ENCODE measurements around the gene KARS1. TPM values are rescaled to one million over a fixed set of nuclear protein-coding genes. Genes with fewer than 3 reads are reported as not detected.
A peak's percentile ranks its signal among the peaks of the same experiment; 100 is the strongest.
"Not testable (repeated sequence)": the region's sequence is repeated elsewhere in the genome, so short reads cannot be mapped to it uniquely, and the experiment has no call there.

KARS1 gene
- total RNA-seq, 1 donor from 2014 or later, result 101 TPM

DNA sequence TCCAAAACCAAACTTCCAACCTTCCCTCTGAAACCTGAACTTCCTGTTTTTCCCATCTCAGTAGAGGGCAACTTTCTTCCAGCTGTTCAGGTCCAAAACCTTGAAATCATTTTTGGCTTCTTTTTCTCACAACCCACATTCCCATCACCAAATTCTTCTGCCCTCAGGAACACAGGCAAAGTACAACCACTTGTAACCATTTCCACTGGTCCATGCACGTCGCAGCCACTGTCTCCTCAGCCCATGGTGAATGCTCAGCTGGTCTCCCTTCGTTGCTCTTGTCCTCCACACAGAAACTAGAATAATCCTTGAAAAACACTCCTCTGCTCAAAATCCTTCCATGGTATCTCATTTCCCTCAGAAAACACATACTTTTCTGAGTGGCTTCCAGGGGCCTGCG is 20.7 kb downstream of the KARS1 start:
- DNase-seq (ENCODE audit: low spot score), result no peak

DNA sequence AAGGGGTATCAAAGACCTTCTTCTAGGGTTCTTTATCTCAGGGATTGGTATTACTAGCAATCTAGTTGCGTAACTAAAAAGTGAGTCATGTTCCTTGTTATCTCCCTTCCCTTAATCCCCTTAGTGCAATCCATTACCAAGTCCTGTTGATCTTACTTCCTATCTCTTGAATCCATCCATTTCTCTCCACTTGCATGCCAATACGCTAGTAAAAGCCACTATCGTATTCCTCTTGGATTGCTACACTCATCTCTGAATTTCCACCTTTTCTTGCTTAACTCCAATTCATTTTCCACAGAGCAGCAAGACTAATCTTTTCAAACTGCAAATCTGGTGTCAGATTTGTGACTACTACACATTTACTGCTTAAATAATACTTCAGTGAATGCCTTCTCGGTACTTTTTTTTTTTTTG is 22.5 kb downstream of the KARS1 start:
- DNase-seq (ENCODE audit: low spot score), result no peak

DNA sequence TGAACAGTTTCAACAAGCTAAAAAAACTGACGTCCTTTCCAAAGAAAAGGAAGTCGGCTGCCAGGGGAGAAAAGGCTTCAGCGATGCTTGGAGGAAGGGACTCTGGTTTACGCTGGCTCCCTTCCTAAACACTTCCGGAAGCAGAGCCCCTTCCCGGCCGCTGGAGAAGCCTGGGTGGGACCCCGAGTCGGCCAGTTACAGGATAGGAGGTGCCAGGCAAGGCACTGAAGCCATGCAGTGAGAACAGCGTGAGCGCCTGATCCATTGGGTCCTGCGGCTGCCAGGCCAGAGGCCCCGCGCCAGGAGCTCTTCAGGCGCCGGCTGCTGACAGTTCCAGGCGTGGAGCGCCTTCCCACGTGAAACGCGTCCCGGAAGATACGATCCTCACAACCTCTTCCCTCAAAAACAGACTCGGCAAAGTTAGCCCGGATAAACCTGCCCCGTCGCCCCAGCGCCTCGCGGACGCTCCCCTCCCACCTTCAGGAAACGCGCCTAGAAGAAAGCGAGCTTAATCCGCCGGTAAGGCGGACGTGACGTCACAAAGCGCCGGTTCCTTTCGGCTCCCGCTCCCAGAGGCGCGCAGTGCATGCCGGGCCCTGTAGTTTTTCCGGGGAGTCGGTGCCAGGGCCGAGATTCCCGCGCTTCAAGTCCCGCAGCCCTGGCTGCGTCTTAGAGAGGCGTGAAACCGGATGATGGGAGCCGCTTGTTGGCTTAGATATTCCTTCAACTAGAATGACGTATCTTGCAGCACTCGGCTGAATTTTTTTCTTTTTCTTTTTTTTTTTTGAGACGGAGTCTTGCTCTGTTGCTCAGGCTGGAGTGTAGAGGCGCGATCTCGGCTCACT is 24.5 kb downstream of the KARS1 start, which contains the start of gene ADAT1:
ADAT1 (minus strand) TSS at position 521 of the 845 bp plus-strand sequence. CDS start 2,482 bp downstream, outside the sequence.
- peak; percentile 100 for DNase-seq (ENCODE audit: low spot score)

- DNase-seq (ENCODE audit: low spot score), result no peak
These were observed 26.3 kb downstream of the KARS1 start for GRCh38 chr16:75621170-75621477.

- DNase-seq (ENCODE audit: low spot score), result no peak
These were observed 26.9 kb downstream of the KARS1 start for GRCh38 chr16:75620326-75621169.

- no peak for DNase-seq (ENCODE audit: low spot score)
These were observed 28.7 kb downstream of the KARS1 start for GRCh38 chr16:75618780-75619179.

- no peak for DNase-seq (ENCODE audit: low spot score)
These were observed 30.3 kb downstream of the KARS1 start for GRCh38 chr16:75617121-75617520.

DNA sequence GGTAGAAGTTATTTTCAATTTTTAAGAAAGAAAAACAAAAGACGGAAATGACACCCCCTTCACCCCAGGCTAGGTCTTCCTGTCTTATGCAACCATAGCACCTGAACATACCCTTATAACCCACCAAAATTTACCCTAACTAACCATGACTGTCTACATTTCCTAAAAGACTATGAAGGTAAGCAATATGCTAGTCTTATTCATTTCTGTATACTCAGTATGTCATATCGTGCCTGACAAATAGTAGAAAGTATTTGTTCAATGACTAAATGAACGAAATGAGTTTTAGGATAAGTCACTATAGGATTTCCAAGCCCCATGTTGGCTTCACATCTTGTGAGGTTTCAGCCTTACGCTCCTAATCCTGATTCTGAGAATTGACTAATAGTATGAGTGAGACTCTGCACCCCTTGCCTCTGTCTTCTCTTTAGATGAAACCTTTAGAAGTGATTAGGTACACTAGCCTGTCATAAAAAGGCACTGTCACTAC is 30.9 kb downstream of the KARS1 start:
- no peak for DNase-seq (ENCODE audit: low spot score)

- DNase-seq (ENCODE audit: low spot score), result no peak
These were observed 31.8 kb downstream of the KARS1 start for GRCh38 chr16:75615619-75616018.

DNA sequence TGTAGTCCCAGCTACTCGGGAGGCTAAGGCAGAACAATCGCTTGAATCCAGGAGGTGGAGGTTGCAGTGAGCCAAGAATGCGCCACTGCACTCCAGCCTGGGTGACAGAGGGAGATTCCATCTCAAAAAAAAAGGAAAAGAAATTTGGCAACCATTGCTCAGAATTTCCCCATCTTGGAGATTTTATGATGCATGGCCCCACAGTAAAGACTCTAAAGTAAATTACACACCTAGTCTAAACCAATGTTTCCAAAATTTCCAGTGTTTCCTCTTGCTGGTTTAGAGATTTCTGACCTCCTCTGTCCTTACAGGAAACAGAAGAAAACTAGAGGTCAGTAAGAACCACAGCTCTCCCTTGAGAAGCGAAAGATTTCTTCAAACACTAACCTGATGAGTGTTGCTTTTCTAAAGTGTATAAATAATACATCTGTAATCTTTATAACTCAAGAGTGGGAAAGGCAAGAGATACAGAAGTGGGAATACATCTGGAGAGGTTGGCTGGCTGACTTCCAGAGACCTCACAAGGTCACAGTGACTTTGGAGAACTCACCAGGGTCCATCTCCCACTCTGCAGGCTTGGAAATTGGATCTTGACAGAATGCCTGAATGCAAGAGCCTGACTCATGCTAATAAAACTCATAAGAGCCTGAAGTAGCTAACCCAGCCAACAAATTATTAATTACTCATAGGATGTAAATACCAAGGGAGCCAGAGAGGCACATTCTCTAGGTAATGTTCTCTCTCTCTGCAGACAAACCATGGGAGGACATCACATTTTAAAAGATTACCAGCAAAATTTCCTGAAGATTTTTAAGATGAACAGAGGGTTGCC is 33.2 kb downstream of the KARS1 start:
- no peak for DNase-seq (ENCODE audit: low spot score)

DNA sequence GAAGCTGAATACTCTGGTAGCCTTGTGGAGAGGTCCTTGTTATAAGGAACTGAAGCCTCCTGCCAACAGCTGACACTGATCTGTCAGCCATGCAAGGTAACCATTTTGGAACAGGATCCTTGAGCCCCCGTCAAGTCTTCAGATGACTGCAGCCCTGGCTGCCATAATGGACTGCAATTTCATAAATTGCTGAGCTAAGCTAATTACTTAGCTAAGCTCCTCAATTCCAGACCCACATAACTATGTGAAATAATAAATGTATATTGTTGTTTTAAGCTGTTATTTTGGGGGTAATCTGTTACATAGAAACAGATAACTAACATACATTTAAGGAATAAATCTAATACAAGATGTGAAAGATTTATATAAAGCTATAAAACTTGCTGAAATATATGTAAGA is 41.0 kb downstream of the KARS1 start:
- DNase-seq (ENCODE audit: low spot score), result no peak

- no peak for DNase-seq (ENCODE audit: low spot score)
These were observed 44.2 kb downstream of the KARS1 start for GRCh38 chr16:75603241-75603640.

- DNase-seq (ENCODE audit: low spot score), result no peak
These were observed 47.8 kb downstream of the KARS1 start for GRCh38 chr16:75599452-75600277.

DNA sequence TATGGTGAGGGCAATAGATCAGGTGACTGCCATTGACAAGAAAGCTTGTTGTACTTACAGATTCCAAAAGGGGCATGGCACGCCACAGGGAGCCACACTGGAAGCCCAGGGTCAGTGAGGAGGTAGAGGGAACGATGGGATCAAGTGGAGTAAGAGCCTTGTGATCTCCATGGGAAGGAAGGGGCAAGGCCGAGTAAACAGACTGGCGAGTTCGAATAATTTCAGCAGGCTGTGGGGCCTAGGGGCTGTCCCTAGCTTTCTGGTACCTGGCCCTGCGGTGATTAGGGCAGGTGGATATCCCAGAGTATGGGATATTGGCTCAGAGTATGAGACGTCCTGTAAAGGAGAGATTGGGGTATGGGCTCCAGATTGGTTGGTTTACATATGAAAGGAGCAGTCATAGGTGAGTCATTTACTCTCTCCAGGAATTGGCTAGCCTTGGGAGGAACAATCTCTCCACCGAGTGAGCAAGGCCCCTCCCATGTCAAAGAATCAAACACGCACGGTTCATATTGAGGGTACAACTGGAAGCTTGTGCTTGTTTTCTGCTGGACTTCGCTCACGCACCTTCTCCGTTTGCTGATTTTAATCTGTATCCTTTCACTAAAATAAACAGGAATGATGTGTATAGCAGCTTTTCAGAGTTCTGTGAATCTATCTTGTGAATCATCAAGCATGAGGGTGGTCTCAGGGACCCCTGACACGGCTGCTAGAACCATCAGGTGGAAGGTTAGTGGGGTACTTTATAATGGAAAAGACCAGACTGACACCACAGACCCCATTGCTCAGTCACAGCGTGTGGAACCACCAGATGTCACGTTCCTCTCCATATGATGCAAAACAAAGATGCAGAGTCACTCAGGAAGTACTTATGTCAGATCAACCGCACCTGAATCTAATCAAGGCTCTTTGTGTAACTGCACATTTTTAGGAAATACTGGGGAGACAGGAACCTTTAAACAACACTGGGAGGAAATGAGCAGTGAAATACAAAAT is 53.3 kb downstream of the KARS1 start:
- DNase-seq (ENCODE audit: low spot score), result no peak

DNA sequence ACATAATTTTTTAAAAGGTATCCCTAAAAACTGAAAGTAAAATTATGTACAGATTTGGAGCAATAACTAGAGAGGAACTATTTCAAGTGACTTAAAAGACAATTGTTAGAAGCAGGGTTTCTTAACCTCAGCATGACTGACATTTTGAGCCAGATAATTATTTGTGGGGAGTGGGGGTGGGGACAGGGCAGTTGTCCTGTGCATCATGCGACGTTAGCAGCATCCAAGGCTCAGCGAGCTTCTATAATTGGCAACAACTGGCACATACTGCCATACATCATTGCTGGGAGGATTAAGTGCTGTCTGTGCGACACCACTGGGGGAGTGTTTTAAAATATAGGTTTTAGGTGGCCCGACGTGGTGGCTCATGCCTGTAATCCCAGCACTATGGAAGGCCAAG is 54.2 kb downstream of the KARS1 start:
- DNase-seq (ENCODE audit: low spot score), result no peak

DNA sequence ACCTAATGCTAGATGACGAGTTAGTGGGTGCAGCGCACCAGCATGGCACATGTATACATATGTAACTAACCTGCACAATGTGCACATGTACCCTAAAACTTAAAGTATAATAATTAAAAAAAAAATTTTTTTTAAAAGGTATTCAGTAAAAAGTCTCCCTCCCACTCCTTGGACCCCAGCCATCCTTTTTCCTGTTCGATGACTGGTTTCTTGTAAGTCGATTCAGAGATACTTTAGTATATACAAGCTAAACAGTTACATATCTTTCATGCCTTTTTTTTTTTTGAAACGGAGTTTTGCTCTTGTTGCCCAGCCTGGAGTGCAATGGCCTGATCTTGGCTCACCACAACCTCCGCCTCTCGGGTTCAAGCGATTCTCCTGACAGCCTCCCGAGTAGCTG is 55.5 kb downstream of the KARS1 start:
- DNase-seq (ENCODE audit: low spot score), result not testable (repeated sequence)

DNA sequence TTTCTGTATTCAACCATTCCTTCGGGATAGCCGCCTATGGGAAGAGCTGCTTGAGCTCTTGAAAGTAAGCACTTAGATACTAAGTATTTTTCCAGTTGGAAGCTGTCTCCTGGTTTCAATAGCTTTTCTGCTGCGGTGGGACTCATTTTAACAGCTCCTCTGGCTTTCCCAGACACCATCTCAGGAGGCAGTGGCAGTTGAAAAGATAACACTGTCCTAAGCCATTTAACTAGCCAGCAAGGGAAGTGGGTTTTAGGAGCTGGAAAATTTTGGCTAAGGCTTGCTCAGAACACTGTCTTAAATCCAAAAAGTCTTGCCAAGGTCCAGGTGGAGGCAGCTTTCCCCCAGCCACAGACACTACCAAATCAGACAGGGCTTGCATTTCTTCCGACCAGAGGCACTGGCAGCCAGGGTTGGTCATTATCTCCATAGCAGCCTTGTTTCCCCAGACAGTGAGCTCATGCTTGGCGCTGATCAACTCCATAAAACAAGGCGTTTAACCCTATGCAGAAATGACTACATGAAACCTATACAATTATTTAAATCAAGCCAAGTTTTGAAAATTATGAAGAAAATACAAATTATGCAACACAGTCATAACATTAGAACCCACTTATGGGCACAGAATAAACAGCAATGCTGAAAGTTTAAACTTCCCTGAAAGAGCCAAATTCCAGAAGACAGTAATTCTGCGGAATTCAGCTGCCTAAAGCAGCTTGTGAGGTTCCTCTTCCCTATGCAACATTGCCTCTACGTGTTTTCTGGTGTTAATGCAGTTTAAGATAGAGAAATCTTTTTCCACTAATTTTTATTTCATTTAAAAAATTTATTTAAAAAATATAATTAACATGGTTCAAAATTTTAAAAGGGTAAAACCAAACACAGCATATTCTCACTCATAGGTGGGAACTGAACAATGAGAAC is 56.3 kb downstream of the KARS1 start:
- DNase-seq (ENCODE audit: low spot score), result no peak

DNA sequence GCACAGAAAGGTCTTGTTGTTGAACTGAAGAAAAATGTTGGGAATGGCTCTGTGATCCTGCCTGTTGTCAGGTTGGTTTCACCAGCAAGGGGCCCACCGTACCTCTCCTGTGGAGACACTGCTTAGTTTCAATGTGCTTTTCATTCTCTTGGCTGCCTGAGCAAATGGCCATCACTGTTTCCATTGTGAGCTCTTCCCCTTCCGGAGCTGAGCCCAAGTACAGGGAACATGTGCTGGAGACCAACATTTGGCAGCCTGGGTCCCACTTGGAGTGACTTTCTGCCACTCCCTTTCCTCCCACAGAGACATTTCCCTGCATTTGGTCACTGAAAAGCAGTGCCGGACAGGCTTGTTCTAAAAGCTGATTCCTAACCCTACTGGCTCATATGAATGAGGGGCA is 58.2 kb downstream of the KARS1 start:
- no peak for DNase-seq (ENCODE audit: low spot score)

Measured in mesenteric fat pad (tissue), 1 donor.